ENCODE results near the gene CMC1.

Gene CMC1

DNA sequence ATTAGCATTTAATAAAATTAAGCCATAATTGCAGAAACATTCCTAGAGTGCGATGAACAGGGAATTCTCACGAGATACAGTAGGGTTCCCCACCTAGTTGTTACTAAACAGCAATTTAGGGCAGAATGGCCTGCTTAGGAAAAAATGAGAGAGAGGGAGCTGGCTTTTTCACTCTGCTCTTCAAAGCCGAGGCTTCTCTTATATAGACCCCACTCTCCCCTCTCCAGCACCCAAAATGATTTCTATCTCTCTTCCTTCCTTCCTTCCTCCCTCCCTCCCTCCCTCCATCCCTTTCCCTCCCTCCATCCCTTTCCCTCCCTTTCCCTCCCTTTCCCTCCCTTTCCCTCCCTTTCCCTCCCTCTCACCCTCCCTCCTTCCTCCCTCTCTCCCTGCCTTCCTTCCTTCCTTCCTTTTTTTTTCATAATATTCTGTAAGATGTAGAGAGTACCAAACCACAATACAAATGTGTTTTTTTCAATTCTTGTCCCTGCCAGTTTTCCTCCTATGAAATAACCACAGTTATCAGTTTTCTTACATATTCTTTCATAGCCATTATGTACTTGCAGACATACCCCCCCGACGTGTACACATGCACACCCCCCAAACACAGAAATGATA lies 59.0 kb downstream of the CMC1 start:
- no peak for DNase-seq

- no peak for DNase-seq
Observed at GRCh38 chr3:28301688-28302087, 60.3 kb downstream of the CMC1 start.

DNA sequence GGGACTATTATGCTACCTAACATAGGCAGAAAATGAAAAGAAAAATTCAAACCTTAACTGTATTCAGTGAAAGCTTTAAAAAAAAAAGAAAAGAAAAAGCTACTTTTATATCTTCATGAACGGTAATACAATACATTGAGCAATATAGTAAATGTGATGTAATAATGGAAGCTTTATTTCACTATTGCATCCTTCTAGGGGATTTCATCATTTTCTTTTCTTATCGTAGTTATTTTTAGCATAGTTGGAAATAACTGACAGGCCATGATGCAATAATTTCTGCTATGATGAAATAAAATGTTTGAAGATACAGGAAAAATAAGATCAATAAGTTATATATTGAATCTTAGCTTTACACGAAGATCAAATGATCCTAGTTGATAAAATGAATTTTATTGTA lies 66.8 kb downstream of the CMC1 start:
- peak in 1 of 2 donors; percentile 84 for DNase-seq

- DNase-seq: no peak
Observed at GRCh38 chr3:28315711-28316110, 74.3 kb downstream of the CMC1 start.

DNA sequence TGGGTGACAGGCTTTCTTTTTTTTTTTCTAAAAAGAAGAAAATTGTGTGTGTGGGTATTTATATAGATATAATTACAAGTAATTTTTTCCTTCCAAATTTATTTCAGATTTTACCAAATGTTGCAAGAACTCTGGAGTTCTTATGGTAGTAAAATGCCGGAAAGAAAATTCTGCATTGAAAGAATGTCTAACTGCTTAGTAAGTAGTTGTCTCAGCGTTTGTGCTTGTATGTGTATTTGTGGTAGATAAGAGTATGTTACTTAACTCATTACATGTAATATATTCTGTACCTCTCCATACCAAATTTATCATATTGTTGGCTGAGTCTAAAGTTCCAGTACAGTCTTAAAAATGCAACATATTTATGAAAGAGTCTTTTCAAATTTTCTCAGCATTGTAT lies 74.8 kb downstream of the CMC1 start:
- DNase-seq: no peak

GRCh38 chr3:28317438-28318022 lies 76.1 kb downstream of the CMC1 start:
- DNase-seq: peak in 1 of 2 donors; percentile 18

DNA sequence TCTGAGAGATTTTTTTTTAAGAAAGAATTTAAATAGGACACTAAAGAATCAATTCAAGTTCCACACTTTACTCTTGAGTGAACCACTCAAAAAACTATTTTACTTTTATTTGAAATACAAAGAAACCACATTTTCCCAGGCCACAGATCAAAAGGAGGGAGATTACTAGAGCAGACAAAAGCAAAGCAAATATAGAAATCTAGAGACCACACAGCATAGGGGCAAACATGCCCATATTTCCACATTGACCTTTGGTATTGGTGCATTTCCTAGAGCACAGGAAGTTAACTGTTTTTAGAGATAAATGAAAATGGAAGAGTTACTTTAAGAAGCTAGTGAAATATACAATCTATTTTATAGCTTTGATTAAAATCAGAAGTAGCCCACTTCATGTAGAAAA lies 79.6 kb downstream of the CMC1 start:
- DNase-seq: no peak

DNA sequence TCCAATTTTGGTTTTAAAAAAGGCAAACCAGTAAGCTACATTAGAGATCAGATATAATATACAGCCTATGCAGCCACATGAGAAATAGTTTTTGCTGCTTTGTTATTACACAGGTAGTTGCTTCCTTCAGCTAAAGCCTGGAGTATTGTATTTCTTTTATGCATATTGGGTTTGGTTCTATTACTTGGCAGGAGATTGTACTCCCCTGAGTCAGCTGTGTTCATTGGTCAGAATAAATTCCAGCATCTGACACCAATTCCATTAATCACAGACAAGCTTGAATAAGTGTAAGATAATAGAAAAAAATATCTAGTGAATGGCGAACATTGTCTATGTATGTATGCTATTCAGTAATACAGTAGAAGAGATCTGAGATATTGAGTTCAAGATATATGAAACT lies 81.0 kb downstream of the CMC1 start:
- no peak for DNase-seq

DNA sequence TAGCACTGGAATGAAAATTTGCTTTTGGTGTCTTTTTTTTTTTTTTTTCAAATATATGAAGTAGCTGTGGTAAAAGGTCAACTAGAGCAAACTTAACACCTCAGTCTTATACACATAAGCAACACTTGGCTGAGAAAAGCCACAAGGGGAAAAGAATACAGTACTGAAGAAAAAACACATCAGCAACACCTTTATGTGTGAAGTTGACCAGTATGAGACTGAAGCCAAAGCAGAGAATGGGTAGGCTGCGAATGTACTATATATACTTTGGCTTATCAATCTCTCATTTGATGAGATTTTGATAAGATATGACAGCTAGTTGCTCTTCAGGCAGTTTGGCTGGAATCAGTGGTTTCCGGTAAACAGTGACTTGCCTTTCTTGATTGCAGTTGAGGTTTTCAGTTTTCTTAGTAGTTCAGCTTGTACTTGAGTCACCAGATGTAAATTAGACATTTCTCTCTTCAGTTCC lies 85.1 kb downstream of the CMC1 start:
- no peak for DNase-seq

DNA sequence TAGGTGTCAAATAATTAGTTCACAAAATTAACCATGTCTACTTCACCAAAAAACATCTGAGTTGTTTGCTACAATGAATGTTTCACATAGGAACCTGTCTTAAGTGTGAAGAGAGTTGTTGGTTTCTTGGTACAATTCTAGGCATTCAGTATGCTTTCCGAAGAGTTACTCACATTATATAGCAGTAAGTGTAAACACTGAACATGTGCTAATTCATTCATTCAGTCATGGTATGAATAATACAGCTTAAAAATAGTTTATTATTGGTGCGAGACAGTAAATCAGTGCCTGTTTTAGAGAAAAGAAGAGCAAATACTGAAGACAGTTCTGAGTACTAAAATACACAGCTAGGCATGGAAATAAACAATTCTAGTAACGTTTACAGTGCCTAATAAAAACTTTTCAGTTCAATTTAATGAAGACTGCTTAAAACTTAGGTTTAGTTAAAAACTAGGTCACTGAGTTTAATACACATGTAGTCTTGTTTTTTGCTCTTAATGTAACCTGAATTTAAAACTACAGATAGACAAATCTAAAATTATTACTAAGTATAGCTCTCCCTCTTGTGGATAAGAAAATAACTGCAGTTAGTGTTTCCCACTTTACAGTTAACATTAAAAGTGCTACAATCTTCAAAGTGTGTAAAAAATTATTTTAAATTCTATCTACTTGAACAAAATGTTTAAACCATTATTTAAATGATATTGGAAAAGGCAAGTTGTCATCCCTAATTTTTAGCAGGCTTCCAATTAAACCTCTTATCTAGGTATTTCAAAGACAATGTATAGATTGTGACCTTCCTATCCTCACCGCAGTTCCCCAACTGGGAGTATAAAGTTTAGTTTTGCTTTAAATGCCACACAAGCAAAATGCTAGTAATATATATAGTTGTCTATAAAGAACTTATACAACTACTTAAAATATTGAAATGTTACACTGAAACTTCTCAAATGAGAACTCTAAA lies 87.1 kb downstream of the CMC1 start:
- peak in 1 of 2 donors; percentile 55 for DNase-seq

DNA sequence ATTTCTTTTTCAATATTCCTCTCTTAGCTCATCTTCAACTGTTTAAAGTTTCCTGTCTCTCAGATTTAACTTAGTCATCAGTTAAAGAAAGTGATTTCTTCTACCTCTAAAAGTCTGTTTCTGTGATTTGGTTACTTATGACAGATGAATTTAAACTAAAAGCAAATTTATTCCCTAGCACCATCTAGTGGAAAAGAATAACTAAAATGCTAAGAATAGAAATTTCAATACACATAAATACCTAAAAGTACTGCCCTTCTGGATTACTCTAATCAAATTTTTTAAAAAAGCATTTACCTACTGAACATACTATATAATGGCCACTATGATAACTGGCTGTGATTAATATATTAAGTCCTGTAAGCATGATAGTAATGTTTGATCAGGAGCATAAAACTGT lies 93.1 kb downstream of the CMC1 start:
- DNase-seq: no peak

DNA sequence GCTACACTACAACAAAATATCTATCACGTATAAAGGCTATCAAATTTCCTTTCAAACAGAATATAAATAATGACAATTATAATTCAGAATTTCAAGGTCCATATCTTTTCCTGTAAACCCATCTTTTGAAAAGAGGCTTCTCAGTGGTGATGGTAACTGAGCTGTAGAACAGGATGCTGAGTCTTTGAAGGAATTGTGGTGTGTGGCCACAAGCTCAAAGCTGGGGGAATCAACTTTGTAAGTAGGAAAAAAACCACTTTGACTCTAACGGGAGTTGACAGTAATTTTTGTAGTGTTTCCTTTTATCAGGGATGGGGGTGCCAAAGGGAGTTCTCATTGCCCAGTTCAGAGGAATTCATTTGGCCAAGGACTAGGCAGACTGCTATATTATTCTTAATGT lies 93.8 kb downstream of the CMC1 start:
- no peak for DNase-seq

GRCh38 chr3:28337230-28337629 lies 95.8 kb downstream of the CMC1 start:
- DNase-seq: no peak

DNA sequence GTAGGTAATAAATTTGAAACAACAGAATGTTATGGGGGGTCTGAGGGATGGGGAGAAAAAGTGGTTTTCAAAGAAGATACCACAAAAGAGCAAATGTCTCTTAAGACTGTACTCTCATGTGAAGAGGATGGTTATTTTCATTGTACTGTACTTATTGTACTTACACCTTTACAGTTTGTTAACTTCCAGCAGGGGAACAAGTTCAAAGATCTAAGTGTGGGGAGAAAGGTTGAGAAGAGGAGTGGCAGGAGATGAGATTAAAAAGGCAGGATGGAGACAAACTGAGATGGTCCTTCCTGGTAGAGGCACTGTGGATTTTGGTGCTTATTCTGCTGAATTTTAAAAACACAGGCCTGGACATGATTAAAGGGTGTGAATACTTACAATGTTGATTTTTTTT lies 101.7 kb downstream of the CMC1 start:
- no peak for DNase-seq

DNA sequence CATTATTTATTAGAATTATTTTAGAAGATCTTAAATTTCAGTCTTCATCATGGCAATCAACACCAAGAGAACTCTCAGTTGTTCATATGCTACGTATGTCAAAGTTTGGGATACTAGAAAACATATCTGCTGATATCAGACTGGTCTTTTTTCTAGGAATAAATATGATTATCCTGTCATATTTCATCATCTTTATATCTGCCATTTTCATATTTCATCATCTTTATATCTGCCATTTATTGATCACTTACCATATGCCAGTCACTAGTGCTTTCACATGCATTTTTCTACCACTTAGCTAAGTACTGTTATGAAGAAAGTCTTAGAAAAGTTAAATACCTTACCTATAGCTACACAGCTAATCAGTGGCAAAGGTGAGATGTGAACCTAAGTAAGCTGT lies 104.3 kb downstream of the CMC1 start:
- DNase-seq: no peak

DNA sequence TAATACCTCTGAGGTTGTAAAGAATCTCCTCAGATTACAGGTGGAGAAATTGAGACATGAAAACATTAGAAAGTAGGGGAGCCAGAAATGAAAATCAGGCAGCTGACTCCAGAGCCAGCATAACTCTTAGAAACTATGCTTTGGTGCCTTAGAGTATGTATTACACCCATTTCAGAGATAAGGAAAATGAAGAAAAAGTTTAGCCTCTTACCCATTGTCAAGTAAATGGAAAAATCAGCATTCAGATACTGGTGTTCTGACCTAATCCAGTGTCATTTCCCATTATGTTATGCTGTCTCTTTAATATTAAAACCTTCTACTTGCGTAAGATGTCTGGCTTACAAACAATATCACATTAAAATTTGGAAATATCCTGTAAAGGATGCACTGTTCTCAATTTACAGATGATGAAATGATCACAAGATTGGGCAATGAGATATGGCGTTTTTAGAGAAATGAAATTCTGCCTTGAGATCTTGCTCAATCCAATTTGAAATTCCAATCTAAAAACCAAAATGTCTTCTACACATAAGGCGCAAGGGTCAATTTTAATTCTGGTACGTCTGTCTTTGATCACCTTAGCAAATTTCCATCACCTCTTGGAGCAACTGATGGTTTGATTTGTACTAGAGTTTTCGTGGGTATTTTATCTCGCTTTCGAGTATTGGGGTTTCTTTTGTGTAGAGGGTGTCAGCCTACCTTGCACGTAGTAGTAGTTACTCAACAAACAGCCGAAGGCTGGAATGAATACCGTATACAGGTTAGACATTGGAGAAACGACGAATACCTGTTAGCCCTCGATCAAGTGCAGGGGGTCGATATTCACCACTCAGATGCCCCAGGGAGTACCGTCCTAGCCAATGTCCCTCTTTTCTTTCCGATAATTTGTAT lies 106.2 kb downstream of the CMC1 start:
- DNase-seq: peak; percentile 78 to 98

DNA sequence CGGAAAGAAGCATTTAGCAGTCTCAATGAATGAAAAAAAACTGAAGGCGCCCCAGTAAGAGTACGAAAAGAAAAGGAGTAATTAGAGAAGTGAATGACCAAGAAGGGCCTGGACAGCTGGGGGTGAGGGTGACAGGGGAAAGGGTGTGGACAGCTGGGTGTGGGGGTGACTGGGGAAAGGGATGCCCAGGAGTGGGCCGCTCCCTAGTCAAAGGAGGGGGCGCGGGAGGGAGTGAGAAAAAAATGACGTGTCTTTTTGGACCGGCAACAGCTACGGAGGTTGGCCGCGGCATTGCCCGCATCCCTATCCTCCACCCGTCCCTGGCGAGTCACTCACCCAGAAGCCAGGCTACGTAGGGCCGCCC lies 106.8 kb downstream of the CMC1 start:
- DNase-seq: peak in 1 of 2 donors; percentile 97

- peak; percentile 95 to 97 for DNase-seq
Observed at GRCh38 chr3:28348629-28349468, 107.4 kb downstream of the CMC1 start, which contains the start of the genes AZI2 and ZCWPW2. Gene AZI2 (minus strand): TSS chr3:28348824. CDS start chr3:28340617, 8,207 bp downstream. Gene ZCWPW2 (plus strand): TSS chr3:28348721. CDS start chr3:28413069, 64,348 bp downstream.

DNA sequence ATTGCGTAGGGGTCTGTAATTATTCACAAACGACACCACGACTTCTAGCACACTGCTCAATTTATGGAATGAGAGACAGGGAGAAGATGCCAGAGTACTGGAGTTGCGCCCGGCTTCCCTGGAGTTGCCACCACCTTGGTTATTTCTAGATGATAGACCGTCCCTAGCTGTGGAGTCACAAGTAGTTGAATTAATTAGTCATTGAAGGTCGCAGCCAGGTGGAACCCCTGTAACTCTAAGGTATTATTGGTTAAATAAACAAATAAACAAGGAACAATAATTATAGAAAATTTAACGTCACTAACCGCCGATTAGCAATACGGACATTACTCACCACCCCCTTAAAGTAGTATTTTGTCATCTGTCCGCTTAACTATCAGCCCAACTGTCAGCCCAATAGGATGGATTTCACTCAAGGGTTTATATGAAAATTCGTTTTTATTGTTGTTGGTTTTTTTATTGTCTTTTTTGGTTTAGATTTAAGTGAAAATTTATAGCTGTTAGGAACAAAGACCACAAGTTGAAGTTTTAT lies 108.1 kb downstream of the CMC1 start:
- peak; percentile 13 to 25 for DNase-seq

All from inflammatory macrophage (primary cell).